ENCODE data around the gene MMP17.

MMP17 gene

GRCh38 chr12:131894981-131895639, 66.9 kb downstream of the MMP17 start:
- no peak for DNase-seq (ENCODE audit: low read depth)

- no peak for DNase-seq (ENCODE audit: low read depth)
Measured at GRCh38 chr12:131895640-131896079, 67.5 kb downstream of the MMP17 start.

- peak; percentile 45 for DNase-seq (ENCODE audit: low read depth)
Measured at GRCh38 chr12:131896080-131896810, 68.1 kb downstream of the MMP17 start.

- DNase-seq (ENCODE audit: low read depth), result no peak
Measured at GRCh38 chr12:131896811-131897270, 68.6 kb downstream of the MMP17 start.

GRCh38 chr12:131897276-131897675, 69.1 kb downstream of the MMP17 start:
- no peak for DNase-seq (ENCODE audit: low read depth)

GRCh38 chr12:131897875-131898274, 69.7 kb downstream of the MMP17 start:
- no peak for DNase-seq (ENCODE audit: low read depth)

- no peak for DNase-seq (ENCODE audit: low read depth)
Measured at GRCh38 chr12:131900397-131900796, 72.2 kb downstream of the MMP17 start.
